Measurements from ENCODE around the gene PAGR1.

Gene PAGR1

GRCh38 chr16:29858149-29858849, 42.3 kb downstream of the PAGR1 start:
- Histone ChIP-seq H3K4me1 (peaks cover 0 to 31% (median 22%) of the 10 kb centered on the region in 4 donors), H3K36me3 (peaks cover 16 to 32% (median 30%) of the 10 kb centered on the region in 3 donors), H3K9me3 (no peaks in the 10 kb centered on the region), H3K27ac (peak overlapping the region; percentile 53 to 54), H3K4me3 (no peak overlapping the region), H3K27me3 (no peaks in the 10 kb centered on the region)
- peak in 1 of 2 donors; percentile 82 for DNase-seq
- TF ChIP-seq, protein P1, sequence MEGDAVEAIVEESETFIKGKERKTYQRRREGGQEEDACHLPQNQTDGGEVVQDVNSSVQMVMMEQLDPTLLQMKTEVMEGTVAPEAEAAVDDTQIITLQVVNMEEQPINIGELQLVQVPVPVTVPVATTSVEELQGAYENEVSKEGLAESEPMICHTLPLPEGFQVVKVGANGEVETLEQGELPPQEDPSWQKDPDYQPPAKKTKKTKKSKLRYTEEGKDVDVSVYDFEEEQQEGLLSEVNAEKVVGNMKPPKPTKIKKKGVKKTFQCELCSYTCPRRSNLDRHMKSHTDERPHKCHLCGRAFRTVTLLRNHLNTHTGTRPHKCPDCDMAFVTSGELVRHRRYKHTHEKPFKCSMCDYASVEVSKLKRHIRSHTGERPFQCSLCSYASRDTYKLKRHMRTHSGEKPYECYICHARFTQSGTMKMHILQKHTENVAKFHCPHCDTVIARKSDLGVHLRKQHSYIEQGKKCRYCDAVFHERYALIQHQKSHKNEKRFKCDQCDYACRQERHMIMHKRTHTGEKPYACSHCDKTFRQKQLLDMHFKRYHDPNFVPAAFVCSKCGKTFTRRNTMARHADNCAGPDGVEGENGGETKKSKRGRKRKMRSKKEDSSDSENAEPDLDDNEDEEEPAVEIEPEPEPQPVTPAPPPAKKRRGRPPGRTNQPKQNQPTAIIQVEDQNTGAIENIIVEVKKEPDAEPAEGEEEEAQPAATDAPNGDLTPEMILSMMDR (IDR thresholded peaks at IDR 0.05) = no peak
- intact Hi-C loops (cut with DNase I; ENCODE audit: low total_unique reads) = no loop called here

- DNase-seq = no peak
- H3K27ac ChIP-seq = peak overlapping the region; percentile 53 to 54
- TF ChIP-seq, protein P1 (IDR thresholded peaks at IDR 0.05) = no peak
- no peaks in the 10 kb centered on the region for H3K27me3 ChIP-seq
- H3K4me1 ChIP-seq = peaks cover 0 to 33% (median 25%) of the 10 kb centered on the region in 4 donors
- no peaks in the 10 kb centered on the region for H3K9me3 ChIP-seq
- no peak overlapping the region for H3K4me3 ChIP-seq
- intact Hi-C loops (cut with DNase I; ENCODE audit: low total_unique reads) = no loop called here
- H3K36me3 ChIP-seq = peaks cover 16 to 32% (median 30%) of the 10 kb centered on the region in 3 donors
These were observed 43.0 kb downstream of the PAGR1 start for GRCh38 chr16:29858974-29859373.

DNA sequence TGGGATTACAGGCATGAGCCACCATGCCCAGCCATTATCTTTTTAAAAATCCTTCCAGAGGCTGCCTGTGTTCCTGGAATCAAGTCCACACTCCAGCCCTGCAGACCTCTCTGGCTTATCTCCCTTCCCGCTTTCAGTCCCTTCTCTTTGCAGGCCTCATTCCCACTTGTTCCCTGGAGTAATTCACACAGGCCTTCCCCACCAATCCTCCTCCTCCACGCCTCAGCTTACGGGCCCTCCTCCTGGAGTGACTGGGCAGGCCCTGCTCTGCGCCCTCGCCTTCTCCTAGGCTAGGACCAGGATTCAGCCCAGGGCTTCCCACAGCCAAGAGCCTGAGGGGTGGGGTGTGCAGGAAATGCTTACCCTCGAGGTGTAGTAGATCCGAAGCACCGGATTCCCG, 44.3 kb downstream of the PAGR1 start:
- H3K4me3 ChIP-seq = no peak overlapping the region
- no peak for DNase-seq
- peaks cover 16 to 32% (median 30%) of the 10 kb centered on the region in 3 donors for H3K36me3 ChIP-seq
- H3K27me3 ChIP-seq = no peaks in the 10 kb centered on the region
- H3K27ac ChIP-seq = no peak overlapping the region
- peaks cover 0 to 33% (median 25%) of the 10 kb centered on the region in 4 donors for H3K4me1 ChIP-seq
- intact Hi-C loops (cut with DNase I; ENCODE audit: low total_unique reads) = loop anchor here (5.0 kb wide), 2 partner anchors 33 to 147 kb away; no protein-coding TSS in a partner anchor
- TF ChIP-seq, protein P1 (IDR thresholded peaks at IDR 0.05) = no peak
- no peaks in the 10 kb centered on the region for H3K9me3 ChIP-seq

DNA sequence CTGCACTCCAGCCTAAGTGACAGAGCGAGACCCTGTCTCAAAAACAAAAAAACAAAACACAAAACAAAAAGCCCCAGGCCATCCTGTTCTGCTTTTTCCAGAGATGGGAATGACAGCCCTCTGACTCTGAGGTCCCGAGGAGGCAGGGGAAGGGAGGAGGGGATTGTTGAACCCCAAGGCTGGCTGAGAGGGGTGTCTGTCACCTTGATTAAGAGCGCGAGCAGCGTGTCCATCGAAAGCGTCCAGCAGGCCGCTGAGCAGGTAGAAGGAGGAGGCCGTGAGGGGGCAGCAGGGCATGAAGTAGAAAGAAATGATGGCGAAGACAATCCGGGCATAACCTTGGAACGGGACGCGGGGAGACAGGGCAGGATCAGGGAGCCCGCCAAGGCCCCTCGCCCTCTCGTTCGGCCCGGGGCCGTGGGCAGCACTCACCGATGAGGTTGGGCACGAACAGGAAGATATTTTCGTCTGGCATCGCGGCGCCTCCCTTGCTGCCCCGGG, 46.5 kb downstream of the PAGR1 start:
- Histone ChIP-seq H3K4me1 (peaks cover 0 to 33% (median 25%) of the 10 kb centered on the region in 4 donors), H3K4me3 (peak overlapping the region; percentile 59 to 68), H3K27ac (peak overlapping the region; percentile 74 to 89), H3K27me3 (no peaks in the 10 kb centered on the region), H3K36me3 (peaks cover 16 to 32% (median 30%) of the 10 kb centered on the region in 3 donors), H3K9me3 (no peaks in the 10 kb centered on the region)
- DNase-seq = no peak
- intact Hi-C loops (cut with DNase I; ENCODE audit: low total_unique reads) = loop anchor here (5.0 kb wide), 2 partner anchors 35 to 145 kb away; no protein-coding TSS in a partner anchor
- TF ChIP-seq, protein P1 (IDR thresholded peaks at IDR 0.05) = no peak

- peak within 1 kb of the TSS; percentile 74 to 89 for H3K27ac ChIP-seq
- no peaks in the 10 kb centered on the region for H3K27me3 ChIP-seq
- peak; percentile 93 to 97 for DNase-seq
- H3K4me1 ChIP-seq = peaks cover 0 to 33% (median 25%) of the 10 kb centered on the region in 4 donors
- TF ChIP-seq, protein P1 (IDR thresholded peaks at IDR 0.05) = peak; percentile 45 to 80
- H3K9me3 ChIP-seq = no peaks in the 10 kb centered on the region
- peaks cover 16 to 32% (median 30%) of the 10 kb centered on the region in 3 donors for H3K36me3 ChIP-seq
- intact Hi-C loops (cut with DNase I; ENCODE audit: low total_unique reads) = loop anchor here (5.0 kb wide), 2 partner anchors 36 to 144 kb away; no protein-coding TSS in a partner anchor
- peak within 1 kb of the TSS; percentile 59 to 68 for H3K4me3 ChIP-seq
These were observed 47.1 kb downstream of the PAGR1 start, which contains the start of gene CDIPT for GRCh38 chr16:29862884-29863668. Gene CDIPT (minus strand): TSS chr16:29863226. CDS start chr16:29862857, 369 bp downstream.

Data from tibial artery (tissue), 4 donors.